ENCODE data around the gene PIGZ. TPM values are rescaled to one million over a fixed set of nuclear protein-coding genes. Genes with fewer than 3 reads are reported as not detected.

Gene PIGZ
- total RNA-seq, 1 donor from 2014 or later: 4.7 TPM

DNA sequence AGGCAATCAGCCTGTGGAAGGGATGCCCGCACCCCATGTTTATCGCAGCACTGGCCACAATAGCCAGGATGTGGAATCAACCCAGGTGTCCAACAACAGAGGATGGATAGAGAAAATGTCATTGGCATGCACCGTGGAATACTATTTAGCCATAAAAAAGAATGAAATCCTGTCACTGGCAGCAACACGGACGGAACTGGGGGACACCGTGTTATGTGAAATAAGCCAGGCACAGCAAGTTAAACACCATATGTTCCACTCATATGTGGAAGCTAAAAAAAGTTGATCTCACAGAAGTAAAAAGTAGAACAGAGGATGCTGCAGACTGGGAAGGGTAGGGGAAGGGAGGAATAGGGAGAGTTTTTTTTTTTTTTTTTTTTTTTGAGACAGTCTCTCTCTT is 45.4 kb upstream of the PIGZ start:
- H3K4me1 Mint-ChIP-seq (ENCODE audit: low read depth): peaks cover 3% of the 10 kb centered on the region

DNA sequence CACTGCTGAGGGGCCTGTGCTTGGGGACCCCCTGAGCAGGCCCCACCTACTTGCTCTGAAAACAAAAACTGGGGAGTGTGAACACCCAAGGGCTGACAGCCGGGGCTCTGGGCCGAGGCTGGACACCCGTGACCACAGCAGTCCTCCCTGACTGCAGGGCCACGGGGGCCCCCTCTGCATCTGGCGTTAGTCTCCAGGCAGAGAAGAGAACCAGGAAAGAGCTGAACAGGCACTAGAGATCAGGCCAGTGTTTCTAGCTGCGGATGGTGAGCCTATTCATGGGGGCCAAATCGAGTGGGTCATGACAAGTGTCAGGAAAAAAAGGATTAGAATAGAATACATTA is 43.9 kb upstream of the PIGZ start:
- Mint-ChIP-seq H3K27me3 (peaks cover 7% of the 10 kb centered on the region), H3K4me1 (ENCODE audit: low read depth) (no peaks in the 10 kb centered on the region), H3K27ac (no peak overlapping the region), H3K4me3 (ENCODE audit: low read depth) (no peak overlapping the region), H3K9me3 (ENCODE audit: low read depth) (no peaks in the 10 kb centered on the region), H3K36me3 (ENCODE audit: insufficient read depth) (no peaks in the 10 kb centered on the region)
- TF ChIP-seq, protein P1, sequence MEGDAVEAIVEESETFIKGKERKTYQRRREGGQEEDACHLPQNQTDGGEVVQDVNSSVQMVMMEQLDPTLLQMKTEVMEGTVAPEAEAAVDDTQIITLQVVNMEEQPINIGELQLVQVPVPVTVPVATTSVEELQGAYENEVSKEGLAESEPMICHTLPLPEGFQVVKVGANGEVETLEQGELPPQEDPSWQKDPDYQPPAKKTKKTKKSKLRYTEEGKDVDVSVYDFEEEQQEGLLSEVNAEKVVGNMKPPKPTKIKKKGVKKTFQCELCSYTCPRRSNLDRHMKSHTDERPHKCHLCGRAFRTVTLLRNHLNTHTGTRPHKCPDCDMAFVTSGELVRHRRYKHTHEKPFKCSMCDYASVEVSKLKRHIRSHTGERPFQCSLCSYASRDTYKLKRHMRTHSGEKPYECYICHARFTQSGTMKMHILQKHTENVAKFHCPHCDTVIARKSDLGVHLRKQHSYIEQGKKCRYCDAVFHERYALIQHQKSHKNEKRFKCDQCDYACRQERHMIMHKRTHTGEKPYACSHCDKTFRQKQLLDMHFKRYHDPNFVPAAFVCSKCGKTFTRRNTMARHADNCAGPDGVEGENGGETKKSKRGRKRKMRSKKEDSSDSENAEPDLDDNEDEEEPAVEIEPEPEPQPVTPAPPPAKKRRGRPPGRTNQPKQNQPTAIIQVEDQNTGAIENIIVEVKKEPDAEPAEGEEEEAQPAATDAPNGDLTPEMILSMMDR (IDR thresholded peaks at IDR 0.05; ENCODE audit: unreplicated experiment): no peak
- no peak for DNase-seq (ENCODE audit: low spot score, unreplicated experiment)

More for the DNA sequence above, 45.4 kb upstream of the PIGZ start:
- TF ChIP-seq, protein P1 (IDR thresholded peaks at IDR 0.05; ENCODE audit: unreplicated experiment): no peak
- Mint-ChIP-seq H3K27ac (no peak overlapping the region), H3K4me3 (ENCODE audit: low read depth) (no peak overlapping the region), H3K27me3 (peaks cover 13% of the 10 kb centered on the region), H3K36me3 (ENCODE audit: insufficient read depth) (no peaks in the 10 kb centered on the region), H3K9me3 (ENCODE audit: low read depth) (no peaks in the 10 kb centered on the region)
- DNase-seq (ENCODE audit: low spot score, unreplicated experiment): no peak

GRCh38 chr3:197011780-197012539 is 43.3 kb upstream of the PIGZ start:
- Mint-ChIP-seq H3K27me3 (peaks cover 7% of the 10 kb centered on the region), H3K36me3 (ENCODE audit: insufficient read depth) (no peaks in the 10 kb centered on the region), H3K9me3 (ENCODE audit: low read depth) (no peaks in the 10 kb centered on the region), H3K4me3 (ENCODE audit: low read depth) (no peak overlapping the region), H3K27ac (no peak overlapping the region), H3K4me1 (ENCODE audit: low read depth) (no peaks in the 10 kb centered on the region)
- DNase-seq (ENCODE audit: low spot score, unreplicated experiment): no peak
- TF ChIP-seq, protein P1 (IDR thresholded peaks at IDR 0.05; ENCODE audit: unreplicated experiment): no peak

GRCh38 chr3:197010556-197011351 is 42.1 kb upstream of the PIGZ start:
- Mint-ChIP-seq H3K4me3 (ENCODE audit: low read depth) (no peak overlapping the region), H3K9me3 (ENCODE audit: low read depth) (no peaks in the 10 kb centered on the region), H3K4me1 (ENCODE audit: low read depth) (no peaks in the 10 kb centered on the region), H3K27me3 (peaks cover 7% of the 10 kb centered on the region), H3K36me3 (ENCODE audit: insufficient read depth) (no peaks in the 10 kb centered on the region), H3K27ac (no peak overlapping the region)
- TF ChIP-seq, protein P1 (IDR thresholded peaks at IDR 0.05; ENCODE audit: unreplicated experiment): no peak
- DNase-seq (ENCODE audit: low spot score, unreplicated experiment): no peak

DNA sequence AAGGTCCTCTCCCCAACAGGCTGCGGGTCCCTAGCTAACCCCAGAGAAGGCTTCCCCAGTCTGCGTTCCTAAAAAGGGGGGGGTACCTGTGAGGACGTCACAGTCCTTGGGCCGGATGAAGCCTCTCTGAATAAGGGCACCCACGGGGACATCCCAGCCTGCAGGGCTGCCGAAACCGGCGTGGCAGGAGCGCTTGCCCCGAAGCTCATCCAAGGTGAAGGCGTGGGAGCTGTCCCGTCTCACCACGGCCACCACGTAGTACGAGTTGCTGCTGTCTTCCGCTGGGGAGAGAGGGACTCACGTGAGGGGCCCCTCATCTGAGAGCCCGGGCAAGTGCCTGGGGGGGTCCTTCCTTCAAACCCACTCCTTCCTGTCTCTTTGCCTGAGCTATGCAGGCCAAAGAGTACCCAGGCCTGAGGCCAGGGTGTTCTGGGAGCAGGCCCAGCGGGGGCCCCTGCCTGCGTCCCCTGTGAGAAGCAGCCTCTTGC is 40.9 kb upstream of the PIGZ start:
- Mint-ChIP-seq H3K4me1 (ENCODE audit: low read depth) (no peaks in the 10 kb centered on the region), H3K36me3 (ENCODE audit: insufficient read depth) (peaks cover 7% of the 10 kb centered on the region), H3K27ac (no peak overlapping the region), H3K27me3 (peaks cover 15% of the 10 kb centered on the region), H3K9me3 (ENCODE audit: low read depth) (no peaks in the 10 kb centered on the region), H3K4me3 (ENCODE audit: low read depth) (no peak overlapping the region)
- no peak for DNase-seq (ENCODE audit: low spot score, unreplicated experiment)
- TF ChIP-seq, protein P1 (IDR thresholded peaks at IDR 0.05; ENCODE audit: unreplicated experiment): no peak
